HT1080 (cell line): ENCODE data around the gene C1QTNF1. TPM values are rescaled to one million over a fixed set of nuclear protein-coding genes. Genes with fewer than 3 reads are reported as not detected.

Experiments used
- DNase-seq: peaks from one replicate; pipeline ENCODE4 v3.0.0-alpha.2; 2015; ENCODE audit warnings: low read depth
- total RNA-seq: library from RNA; depleted of rRNA; stranded (reverse); fragments of >200 nt; shearing (Covaris generic); gene quantifications from 2 replicates; pipeline ENCODE4 v1.2.3, GENCODE V29; 2014

The C1QTNF1 gene
- total RNA-seq, 1 experiment from 2014 or later, result 0.45 TPM

DNA sequence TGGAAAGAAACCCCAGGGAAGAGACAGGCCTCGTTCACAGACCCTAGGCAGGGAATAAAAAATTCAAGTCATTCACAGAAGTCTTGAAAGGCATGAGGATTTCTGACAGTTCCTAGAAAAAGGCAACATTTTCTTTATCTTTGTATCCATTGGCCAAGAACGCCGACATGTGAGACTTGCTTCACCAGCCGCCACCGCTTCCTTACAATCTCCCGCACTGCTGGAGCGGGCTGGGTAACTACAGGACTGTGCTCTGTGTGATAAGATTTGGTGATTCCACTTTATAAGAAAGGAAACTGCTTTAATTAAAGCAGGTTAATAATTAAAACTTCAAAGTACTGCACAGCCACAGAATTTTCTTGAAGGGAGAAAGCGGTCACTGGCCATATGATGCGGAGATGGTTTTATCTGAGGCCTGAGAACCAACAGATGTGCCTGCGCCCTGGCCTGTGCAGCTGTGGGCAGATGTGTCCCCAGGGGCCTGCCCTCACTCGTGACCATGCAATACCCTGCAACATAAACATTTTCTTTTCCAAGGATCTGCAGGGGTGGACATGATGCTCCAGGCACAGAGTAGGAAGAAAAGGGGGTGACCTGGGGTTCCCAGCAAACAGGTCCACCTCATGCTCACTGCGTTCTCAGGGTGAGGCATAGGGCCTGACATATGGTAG lies 31.3 kb upstream of the C1QTNF1 start:
- no peak for DNase-seq

DNA sequence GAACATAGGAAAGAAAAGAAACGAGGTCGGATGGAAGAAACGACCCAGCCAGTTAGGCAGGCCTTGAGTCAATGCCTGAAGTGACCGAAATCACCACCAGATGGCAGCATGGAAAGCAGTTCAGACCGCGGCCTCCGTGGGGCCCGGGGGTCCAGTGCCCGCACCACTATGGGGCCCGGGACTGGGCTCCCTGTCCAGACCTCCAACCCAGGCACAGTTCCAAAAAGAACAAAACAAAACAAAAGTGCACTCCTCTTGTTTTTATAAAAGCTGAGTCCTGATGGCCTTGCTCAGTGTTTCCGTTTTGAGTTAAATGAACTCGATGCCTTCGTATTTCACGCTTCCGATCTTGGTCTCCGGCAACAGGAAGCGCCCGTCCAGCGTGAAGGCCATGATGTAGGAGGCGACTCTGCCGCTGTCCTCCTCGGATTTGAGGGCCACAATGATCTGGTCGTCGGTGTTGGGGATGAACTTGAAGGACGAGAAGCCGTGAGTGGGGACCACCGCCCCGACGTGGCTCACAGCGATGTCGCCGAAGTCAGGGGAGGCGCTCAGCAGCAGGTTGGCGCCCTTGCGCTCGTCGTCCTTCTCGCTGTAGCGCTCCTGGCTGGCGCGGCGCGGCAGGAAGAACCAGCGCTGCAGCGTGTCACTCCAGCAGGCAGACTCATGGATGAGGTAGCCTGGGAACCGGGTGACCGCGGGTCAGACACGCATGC lies 30.6 kb upstream of the C1QTNF1 start:
- no peak for DNase-seq

DNA sequence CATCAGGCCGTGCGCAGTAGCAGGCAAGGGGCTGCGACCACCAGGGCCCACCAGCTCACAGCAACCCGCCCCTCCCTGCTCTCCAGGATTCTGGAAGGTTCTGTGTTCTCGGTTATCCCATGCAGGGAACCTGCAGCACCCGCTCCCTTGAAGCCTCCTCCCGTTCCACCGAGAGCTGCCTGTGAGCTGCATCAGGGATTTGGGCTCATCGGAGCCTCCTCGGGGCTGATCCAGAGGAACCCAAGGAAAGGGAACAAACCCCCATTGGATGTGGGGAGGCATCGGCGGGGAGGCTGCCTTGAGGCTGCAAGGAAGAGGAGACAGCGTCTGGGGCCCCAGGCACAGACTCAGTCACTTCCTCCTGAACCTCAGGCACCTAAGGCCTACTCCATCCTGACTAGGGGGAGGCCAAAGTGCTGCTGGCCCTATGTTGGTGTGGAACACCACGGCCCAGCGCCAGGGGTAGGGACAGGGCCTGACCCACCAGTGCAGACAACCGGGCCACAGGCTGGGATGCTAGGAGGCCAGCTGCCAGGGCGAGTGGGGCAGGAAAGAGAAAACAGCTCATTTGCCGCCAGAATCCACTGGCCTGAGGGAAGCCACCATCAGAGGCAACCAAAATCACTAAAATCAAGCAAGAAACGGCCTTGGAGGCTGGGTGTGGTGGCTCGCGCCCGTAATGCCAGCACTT lies 29.8 kb upstream of the C1QTNF1 start:
- no peak for DNase-seq

DNA sequence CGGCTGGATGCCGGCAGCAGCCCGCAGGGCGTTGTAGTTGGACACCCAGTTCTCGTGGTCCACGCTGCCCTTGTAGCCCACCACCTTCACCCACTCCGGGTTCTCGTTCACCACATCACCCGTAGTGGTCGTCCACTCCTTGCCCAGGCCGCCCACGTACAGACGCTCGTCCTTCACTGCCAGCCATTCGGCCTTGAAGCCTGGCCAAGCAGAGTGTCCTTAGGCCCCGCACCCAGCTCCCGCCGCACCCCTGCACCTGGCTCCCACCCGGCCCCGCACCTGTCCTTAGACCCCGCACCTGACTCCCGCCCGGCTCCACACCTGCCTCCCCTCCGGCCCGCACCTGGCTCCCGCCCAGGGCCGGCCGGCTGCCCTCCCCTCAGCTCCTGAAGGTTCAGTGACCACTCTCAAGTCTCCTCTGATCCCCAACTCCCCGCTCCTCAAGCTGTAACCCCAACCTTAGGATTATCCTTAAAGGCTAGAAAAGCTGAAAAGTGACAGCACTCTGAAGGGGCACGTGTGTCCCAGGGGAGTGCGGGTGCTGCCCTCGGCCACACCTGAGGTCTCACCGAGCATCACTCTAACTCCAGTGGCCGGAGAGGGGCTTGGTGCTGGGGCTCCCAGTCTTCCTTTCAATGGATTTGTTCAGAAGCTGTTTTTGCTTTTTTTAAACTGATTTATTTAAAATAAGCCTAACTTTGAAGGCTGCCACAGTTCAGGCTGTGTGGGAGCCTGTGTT lies 28.8 kb upstream of the C1QTNF1 start:
- no peak for DNase-seq

DNA sequence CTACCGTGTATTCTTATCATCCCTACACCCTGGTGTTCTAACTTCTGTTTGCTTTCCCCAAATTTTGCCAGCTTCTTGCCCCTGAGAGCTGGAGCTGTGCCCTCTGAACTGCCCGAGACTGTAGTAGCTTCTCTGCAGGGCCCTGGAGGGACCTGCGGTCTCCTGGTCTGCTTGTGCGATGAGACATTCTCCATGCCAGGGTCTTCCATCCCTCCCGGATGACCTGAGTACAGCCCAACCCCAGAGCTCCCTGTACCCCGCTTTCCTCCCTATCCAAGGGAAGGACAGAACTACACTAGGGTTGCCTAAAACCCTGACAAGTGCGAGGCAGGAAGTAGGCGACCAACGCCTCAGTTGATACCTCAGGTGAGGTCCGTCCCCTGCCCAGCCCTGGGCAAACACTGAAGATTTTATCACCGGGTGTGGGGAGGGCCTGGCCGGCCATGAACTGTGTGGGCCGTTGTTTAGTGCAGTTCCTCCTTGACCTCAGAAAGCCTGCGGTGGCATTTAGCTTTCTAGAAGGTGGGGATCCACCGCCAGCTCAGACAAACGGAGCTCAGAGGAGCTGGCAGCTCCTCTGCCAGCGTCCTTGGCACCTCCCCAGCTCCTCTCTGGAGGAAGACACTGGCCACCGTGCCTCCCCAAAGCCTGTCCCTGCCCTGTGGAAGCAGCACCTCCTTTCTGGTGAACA lies 28.1 kb upstream of the C1QTNF1 start:
- no peak for DNase-seq

DNA sequence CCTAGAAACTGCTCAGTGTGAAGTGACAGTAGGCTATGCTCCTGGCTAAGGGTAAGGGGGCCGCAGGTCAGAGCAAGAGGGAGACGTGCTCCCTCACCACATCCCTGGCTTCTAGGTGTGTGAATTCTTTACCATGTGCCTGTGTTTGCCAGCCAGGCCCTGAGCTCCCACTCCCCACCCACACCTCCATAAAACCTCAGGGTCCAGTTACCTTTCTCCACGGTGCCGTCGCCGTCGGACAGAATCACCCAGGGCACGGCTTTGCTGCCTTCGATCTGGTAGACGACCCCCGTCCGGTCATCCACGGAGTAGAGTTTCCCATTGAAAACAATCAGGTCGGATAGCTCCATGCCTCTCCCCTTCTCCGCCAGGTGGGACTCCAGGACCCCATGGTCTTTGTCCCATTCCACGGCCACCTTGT lies 27.2 kb upstream of the C1QTNF1 start:
- no peak for DNase-seq

DNA sequence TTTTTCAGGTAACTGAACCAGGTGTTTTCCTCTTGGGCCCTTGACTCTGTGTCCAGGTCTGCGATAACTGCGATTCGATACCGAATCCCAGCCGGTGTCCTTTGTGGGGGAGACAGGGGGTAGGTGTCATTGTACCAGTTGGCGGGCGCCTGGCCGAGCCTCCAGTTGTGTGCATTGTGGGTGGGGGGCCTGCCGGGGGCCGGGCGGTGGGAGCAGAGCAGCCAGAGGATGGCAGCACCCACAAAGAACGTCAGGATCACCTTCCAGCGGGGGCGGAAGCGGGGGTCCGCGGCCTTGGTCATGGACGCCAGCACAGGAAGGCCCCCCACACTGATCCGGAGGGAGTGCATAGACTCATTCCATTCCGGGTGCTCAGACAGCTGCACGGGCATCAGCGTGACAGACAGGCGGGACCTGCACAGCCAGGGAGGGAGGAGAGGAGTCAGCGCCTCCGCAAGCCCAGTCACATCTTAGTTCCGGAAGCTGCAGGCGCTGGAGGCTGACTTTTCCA lies 26.7 kb upstream of the C1QTNF1 start:
- DNase-seq, result no peak

DNA sequence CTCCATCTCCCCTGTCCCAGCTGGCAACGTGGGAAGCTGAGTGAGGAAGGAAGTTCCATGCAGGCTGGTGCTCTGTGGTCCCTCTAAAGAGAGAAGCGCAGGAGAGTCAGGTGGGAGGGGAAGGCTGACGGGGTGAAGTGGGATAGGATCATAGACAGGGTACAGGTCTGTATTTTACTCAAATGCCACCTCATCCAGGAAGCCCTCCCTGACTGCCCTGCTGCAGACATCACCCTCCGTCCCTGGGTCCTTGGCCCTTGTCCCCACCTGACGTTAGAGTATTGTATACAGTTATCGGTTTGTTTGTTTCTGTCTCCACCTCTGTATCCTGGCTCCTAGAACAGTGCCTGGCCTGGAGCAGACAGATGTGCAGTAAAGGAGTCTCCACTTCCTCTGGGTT lies 26.1 kb upstream of the C1QTNF1 start:
- no peak for DNase-seq

DNA sequence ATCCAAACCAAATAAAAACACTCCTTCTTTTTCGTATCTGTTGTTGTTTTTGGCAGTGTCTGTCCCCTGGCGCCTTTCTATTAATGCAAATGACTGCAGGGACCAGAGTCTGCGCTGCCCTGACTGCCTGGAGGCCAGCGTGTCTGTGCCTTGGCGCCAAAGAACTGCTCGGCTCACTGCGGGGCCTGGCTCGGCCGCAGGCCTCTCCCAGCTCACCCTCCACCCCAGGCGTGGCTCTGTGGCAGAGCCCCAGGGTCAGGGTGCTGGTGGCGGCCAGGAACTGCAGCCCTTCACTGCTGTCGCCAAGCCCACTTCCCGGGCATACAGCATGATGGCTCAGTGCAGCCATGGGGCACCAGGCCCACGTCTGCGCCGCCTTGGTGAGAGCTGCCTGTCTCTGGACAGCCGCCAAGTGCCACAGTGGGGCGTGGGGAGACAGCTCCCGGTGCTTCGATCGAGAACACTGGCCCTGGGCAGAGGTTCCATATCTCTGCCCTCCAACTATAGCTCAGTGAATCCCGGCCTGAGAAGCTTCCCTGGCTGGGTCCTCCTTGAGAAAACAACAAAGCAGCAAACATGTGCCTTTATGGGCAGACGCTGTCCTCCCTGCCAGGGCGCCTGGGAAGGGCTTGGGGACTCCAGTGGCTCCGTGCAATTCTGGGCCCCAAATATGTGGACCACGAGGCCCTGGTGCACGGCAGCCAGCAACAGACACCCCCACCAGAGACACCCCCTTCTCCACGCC lies 25.5 kb upstream of the C1QTNF1 start:
- DNase-seq, result no peak

DNA sequence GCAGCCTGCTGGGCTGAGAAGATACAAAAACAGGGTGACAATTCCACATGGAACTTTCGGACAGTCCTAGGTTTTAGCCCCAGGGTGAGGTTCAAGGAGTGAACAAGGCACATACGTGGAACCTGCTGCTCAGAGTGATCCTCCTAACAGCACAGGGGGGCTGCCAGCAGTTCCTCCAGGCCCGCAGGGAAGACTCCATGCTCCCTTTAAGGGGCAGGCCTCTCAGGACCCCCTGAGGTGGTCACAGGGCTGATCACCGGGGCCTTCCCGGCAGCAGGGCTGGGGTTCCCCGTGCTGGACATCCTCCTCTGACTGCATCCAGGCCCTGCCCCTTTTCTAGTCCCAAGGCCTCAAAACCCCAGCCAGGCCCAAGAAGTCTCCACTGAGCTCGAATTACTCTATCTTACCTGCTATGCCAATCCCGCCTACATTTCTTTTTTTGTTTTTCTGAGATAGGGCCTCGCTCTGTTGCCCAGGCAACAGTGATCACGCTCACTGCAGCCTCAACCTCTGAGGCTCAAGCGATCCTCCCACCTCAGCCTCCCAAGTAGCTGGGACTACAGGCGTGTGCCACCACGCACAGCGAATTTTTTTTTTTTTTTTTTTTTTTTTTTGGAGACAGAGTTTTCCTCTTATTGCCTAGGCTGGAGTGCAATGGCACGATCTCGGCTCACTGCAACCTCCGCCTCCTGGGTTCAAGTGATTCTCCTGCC lies 24.8 kb upstream of the C1QTNF1 start:
- no peak for DNase-seq

DNA sequence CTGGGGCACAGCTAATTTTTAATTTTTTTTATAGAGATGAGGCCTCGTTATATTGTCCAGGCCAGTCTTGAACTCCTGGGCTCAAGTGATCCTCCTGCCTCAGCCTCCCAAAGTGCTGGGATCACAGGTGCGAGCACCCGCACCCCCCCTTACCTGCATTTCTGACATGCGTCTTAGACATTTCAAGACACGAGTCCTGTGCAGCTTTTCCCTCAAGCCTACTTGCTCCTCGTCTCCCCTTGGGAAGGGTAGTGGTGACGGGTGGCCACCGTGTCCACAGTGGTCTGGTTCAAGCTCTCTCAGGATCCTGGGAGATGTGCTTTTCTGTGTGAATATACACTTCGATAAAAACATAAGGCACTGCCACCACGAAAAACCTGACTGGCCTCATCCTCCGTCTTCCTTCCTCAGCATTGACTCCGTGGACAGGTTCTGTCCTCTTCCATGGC lies 24.0 kb upstream of the C1QTNF1 start:
- DNase-seq, result no peak

DNA sequence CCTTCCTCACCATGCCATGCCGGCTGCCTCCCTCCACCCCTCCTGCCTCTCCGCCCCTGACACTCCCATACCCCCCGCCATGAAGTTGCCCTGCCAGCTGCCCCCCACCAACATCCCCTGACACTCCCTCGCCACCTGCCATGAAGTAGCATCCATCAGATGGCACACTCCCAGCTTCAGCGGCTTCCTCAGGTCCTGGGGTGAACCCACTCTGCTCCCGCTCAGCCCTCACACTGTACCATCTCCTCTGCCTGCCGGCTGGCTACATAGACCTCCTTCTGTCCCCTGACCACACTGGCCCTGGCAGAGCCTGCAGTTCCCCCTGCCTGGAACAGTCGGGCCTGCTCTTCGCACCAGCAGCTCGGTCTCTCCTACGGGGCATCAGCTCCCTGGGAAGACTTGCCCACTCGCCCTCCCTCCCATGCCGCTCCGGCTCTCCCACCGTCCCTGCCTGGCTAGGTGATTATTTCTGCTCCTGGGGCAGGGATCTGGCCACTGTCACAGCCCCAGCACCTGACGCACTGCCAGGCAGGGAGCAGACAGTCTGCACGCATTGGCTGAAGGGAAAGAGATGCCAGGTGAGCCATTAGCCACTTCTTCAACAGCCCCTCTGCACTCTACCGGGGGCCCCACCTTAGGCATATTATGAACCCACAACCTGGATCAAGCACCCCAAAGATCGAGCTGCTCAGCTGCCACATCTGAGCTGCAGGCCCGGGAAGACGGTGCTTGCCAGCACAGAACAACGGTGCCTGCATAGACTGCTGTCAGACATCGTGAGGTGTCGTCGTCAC lies 23.4 kb upstream of the C1QTNF1 start:
- DNase-seq, result no peak

DNA sequence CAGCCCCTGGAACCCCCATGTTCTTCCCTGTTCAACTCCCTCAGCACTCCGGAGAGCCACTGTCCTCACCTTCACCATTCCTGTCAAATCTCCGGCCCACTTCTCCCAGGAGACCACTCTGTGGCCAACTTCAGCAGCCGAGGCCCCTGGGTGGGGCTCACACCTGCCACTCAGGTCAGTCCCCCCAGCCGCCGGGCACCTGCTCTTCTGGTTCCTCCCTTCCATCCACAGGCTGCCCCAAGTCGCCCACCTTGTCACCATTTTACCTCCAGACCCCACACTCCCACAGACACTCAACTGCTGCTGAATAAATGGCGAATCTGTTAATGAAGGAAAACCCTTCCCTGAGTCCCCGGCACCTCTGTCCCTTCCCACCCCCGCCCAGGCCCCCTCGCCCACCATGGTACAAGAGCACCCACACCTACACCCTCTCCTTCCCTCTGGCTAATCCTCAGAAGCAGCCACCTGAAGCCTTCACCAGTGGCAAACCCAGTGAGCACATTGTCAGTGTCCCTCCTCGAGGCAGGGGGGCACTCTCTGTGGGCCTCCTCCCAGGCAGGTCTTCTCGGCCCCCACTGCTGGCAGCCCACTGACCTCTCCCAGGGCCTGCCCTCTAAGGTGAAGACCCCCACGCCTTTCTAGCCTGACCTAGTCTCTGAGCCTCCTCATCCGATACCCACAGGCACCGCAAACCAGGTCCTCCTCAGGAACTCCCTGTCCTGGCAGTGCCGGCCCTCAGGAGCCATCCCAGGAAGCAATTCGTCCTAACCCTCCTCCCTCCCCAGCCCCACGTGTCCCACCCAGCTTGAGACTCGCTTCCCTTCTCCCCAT lies 22.6 kb upstream of the C1QTNF1 start:
- DNase-seq, result no peak

DNA sequence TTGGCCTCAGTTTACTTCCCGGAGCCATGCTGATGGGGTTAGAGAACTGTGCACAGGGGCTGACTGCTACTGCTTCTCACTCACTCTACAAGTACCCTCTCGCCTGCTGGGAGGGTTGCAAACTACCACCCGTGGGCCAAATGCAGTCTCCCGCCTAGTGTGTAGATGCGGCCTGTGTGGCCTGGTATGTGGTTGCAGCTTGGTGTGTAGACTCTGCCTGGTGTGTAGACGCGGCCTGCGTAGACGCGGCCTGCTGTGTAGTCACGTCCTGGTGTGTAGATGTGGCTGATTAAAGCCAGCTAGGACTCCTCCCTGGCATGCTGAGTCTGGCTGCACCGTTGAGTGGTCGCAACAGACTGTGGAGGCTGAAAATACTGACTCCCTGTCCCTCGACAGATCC lies 21.7 kb upstream of the C1QTNF1 start:
- DNase-seq, result no peak

DNA sequence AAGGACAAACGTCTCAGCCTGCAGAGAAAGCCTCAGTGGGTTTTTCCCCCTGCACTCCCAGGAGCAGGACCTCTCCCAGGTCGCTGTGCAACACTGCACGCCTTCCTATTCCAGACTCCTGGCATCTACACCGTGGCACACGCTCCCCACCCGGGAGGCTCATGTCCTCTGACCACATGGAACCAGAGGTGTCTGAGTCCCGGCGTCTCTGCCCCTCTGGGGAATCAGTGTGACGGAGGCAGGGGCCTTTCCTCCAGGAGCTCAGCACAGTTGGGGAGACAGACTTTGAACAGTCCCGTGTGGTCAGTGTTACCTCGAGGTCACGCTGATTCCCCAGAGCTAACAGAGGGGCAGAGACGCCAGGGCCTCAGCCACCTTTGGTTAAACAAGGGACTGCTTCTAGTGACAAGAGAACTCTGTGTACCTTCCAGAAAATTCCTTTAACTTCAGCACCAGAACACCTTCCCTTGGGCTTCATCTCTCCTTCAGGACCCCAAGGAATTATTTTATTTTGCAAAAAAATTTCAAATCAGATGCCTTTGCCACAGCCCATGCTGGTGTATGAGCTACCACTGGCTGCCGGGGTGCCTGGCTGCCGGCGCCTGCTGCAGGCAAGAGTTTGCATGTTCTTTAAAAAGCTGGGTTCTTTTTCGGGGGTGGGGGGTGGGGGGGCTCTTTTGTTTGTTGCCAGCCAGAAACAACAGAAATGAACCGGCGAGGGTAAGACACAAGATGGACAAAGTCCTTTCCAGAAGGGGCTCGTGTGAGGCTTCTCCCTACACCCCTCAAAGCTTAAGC lies 21.0 kb upstream of the C1QTNF1 start:
- DNase-seq, result no peak

DNA sequence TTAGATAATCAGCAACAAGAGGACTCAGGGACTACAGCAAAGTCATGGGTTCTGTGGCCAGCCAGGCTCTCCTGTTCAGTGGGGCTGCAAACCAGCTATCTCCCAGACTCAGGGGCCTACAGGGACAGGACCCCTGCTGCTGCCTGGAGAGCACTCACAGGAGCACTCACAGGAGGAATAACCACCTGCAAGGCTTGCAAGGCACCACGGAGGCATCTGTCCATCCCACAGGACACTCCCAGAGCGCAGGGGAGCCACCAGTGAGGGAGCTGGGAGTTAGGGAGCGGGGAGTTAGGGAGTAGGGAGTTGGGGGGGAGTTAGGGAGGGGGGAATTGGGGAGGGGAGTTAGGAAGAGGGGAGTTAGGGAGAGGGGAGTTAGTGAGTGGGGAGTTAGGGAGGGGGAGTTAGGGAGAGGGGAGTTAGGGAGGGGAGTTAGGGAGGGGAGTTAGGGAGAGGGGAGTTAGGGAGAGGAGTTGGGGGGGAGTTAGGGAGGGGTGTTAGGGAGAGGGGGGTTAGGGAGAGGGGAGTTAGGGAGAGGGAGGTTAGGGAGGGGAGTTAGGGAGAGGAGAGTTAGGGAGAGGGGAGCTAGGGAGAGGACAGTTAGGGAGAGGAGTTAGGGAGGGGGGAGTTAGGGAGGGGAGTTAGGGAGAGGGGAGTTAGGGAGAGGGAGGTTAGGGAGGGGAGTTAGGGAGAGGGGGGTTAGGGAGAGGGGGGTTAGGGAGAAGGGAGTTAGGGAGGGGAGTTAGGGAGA lies 20.1 kb upstream of the C1QTNF1 start:
- DNase-seq, result no peak
